ENCODE results near the gene CSTF3.
"Not testable (repeated sequence)": the region's sequence is repeated elsewhere in the genome, so short reads cannot be mapped to it uniquely, and the experiment has no call there.

CSTF3 gene

GRCh38 chr11:33052231-33052630 is 109.0 kb downstream of the CSTF3 start:
- Mint-ChIP-seq H3K9me3 (no peaks in the 10 kb centered on the region), H3K27ac (no peak overlapping the region), H3K27me3 (no peaks in the 10 kb centered on the region), H3K4me3 (no peak overlapping the region), H3K4me1 (ENCODE audit: low read depth) (no peaks in the 10 kb centered on the region), H3K36me3 (ENCODE audit: low read depth) (peaks cover 48% of the 10 kb centered on the region)
- no peak for DNase-seq

GRCh38 chr11:33049565-33050408 is 111.5 kb downstream of the CSTF3 start:
- not testable (repeated sequence) for DNase-seq; H3K27me3 Mint-ChIP-seq; H3K4me3 Mint-ChIP-seq; H3K9me3 Mint-ChIP-seq; H3K4me1 Mint-ChIP-seq (ENCODE audit: low read depth); H3K27ac Mint-ChIP-seq
- H3K36me3 Mint-ChIP-seq (ENCODE audit: low read depth), result peaks cover 57% of the 10 kb centered on the region

- H3K4me3 Mint-ChIP-seq; H3K9me3 Mint-ChIP-seq; H3K4me1 Mint-ChIP-seq (ENCODE audit: low read depth); H3K27me3 Mint-ChIP-seq; H3K27ac Mint-ChIP-seq; DNase-seq: not testable (repeated sequence)
- H3K36me3 Mint-ChIP-seq (ENCODE audit: low read depth), result peaks cover 60% of the 10 kb centered on the region
Observed at GRCh38 chr11:33048701-33049100, 112.6 kb downstream of the CSTF3 start.

- Mint-ChIP-seq H3K9me3 (no peaks in the 10 kb centered on the region), H3K4me1 (ENCODE audit: low read depth) (peaks cover 33% of the 10 kb centered on the region), H3K36me3 (ENCODE audit: low read depth) (peaks cover 54% of the 10 kb centered on the region), H3K4me3 (no peak overlapping the region), H3K27ac (no peak overlapping the region), H3K27me3 (no peaks in the 10 kb centered on the region)
- DNase-seq, result no peak
Observed at GRCh38 chr11:33045551-33046255, 115.6 kb downstream of the CSTF3 start.

- Mint-ChIP-seq H3K27ac (no peak overlapping the region), H3K4me1 (ENCODE audit: low read depth) (peaks cover 40% of the 10 kb centered on the region), H3K9me3 (no peaks in the 10 kb centered on the region), H3K27me3 (no peaks in the 10 kb centered on the region), H3K36me3 (ENCODE audit: low read depth) (peaks cover 55% of the 10 kb centered on the region), H3K4me3 (no peak overlapping the region)
- no peak for DNase-seq
Observed at GRCh38 chr11:33044285-33044756, 117.0 kb downstream of the CSTF3 start.

GRCh38 chr11:33043221-33043830 is 118.0 kb downstream of the CSTF3 start:
- Mint-ChIP-seq H3K27me3 (no peaks in the 10 kb centered on the region), H3K4me1 (ENCODE audit: low read depth) (peaks cover 44% of the 10 kb centered on the region), H3K4me3 (no peak overlapping the region), H3K9me3 (no peaks in the 10 kb centered on the region), H3K27ac (peak overlapping the region; percentile 22), H3K36me3 (ENCODE audit: low read depth) (peaks cover 56% of the 10 kb centered on the region)
- DNase-seq, result no peak

GRCh38 chr11:33040862-33041453 is 120.3 kb downstream of the CSTF3 start:
- Mint-ChIP-seq H3K4me1 (ENCODE audit: low read depth) (peaks cover 44% of the 10 kb centered on the region), H3K27ac (peak overlapping the region; percentile 95), H3K27me3 (no peaks in the 10 kb centered on the region), H3K36me3 (ENCODE audit: low read depth) (peaks cover 34% of the 10 kb centered on the region), H3K4me3 (peak overlapping the region; percentile 89), H3K9me3 (no peaks in the 10 kb centered on the region)
- no peak for DNase-seq

- Mint-ChIP-seq H3K9me3 (no peaks in the 10 kb centered on the region), H3K4me3 (peak overlapping the region; percentile 89), H3K27ac (peak overlapping the region; percentile 95), H3K27me3 (no peaks in the 10 kb centered on the region), H3K4me1 (ENCODE audit: low read depth) (peaks cover 44% of the 10 kb centered on the region), H3K36me3 (ENCODE audit: low read depth) (peaks cover 28% of the 10 kb centered on the region)
- DNase-seq, result peak; percentile 66
Observed at GRCh38 chr11:33040033-33040861, 121.0 kb downstream of the CSTF3 start.

- H3K27ac Mint-ChIP-seq, result peak within 1 kb of the TSS; percentile 97
- peaks cover 20% of the 10 kb centered on the region for H3K36me3 Mint-ChIP-seq (ENCODE audit: low read depth)
- H3K9me3 Mint-ChIP-seq, result no peaks in the 10 kb centered on the region
- H3K4me3 Mint-ChIP-seq, result peak within 1 kb of the TSS; percentile 89
- peak; percentile 88 for DNase-seq
- peaks cover 44% of the 10 kb centered on the region for H3K4me1 Mint-ChIP-seq (ENCODE audit: low read depth)
- no peaks in the 10 kb centered on the region for H3K27me3 Mint-ChIP-seq
Observed at GRCh38 chr11:33039274-33040032, 121.8 kb downstream of the CSTF3 start, which contains the start of gene TCP11L1. TSS of gene TCP11L1 (plus strand) at chr11:33039572. CDS start at chr11:33043774, 4,202 bp downstream.

GRCh38 chr11:33035011-33035410 is 126.3 kb downstream of the CSTF3 start:
- H3K27me3 Mint-ChIP-seq, result peaks cover 5% of the 10 kb centered on the region
- H3K36me3 Mint-ChIP-seq (ENCODE audit: low read depth), result peaks cover 6% of the 10 kb centered on the region
- no peak for DNase-seq
- H3K9me3 Mint-ChIP-seq, result no peaks in the 10 kb centered on the region
- H3K4me1 Mint-ChIP-seq (ENCODE audit: low read depth), result peaks cover 4% of the 10 kb centered on the region
- H3K4me3 Mint-ChIP-seq, result no peak overlapping the region
- H3K27ac Mint-ChIP-seq, result no peak overlapping the region
